HL-60/S4 treated with phorbol 12-myristate 13-acetate at 8.2 ng/mL for 4 days and 3 days (cell line): ENCODE results near the gene QDPR.
"Not testable (repeated sequence)": the region's sequence is repeated elsewhere in the genome, so short reads cannot be mapped to it uniquely, and the experiment has no call there.

Experiments
- in situ Hi-C: fragments of 300-500 bp; cut with MboI; formaldehyde crosslinking; loops from 2 replicates; pipeline ENCODE4 v1.15.0; 2022; ENCODE audit warnings: low sequenced_read_pairs

Gene QDPR

GRCh38 chr4:17492058-17492741 is 19.7 kb downstream of the QDPR start:
- in situ Hi-C loops: no loop called here

DNA sequence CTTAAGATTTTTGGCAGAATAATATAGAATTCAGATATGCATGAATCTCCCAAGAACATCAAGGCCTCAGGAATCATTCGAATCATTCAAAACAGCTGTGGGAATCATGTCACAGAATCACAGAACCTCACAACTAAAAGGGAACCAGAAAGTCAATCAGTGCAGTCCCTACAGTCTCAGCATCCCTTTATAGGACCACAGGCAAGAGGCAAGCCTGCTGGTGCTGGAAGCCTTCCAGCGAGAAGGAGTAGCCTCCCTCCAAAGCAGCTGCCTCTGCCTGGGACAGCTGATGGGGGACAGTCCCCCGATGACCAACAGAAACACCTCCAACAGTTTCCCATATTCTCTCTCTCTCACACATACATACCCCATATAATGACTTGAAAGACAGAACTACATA is 20.7 kb downstream of the QDPR start:
- in situ Hi-C loops: no loop called here

DNA sequence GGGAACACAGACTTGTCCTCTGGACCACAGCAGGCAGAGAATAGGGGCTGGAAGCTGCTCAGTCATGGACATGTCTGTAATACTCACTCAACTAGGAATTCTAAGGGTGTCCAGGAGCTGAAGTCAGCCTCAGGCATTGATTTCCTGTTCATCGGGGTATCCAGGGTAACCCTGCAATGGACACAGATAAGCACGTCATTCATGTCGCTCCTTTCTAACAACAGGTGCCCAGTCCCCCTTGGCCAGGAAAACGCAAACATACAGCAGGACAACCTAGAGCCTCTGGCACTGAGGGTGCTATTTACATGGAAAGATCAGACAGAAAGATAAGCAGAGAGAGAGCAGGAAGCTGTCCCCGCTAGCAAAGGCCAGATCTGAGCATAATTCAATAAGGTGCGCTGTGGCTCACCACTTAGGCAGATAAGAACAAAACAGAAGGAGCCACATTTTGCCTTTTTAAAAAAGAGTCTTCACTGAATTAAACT is 21.3 kb downstream of the QDPR start:
- in situ Hi-C loops: no loop called here

- in situ Hi-C loops: no loop called here
Measured at GRCh38 chr4:17489721-17490120, 22.2 kb downstream of the QDPR start.

DNA sequence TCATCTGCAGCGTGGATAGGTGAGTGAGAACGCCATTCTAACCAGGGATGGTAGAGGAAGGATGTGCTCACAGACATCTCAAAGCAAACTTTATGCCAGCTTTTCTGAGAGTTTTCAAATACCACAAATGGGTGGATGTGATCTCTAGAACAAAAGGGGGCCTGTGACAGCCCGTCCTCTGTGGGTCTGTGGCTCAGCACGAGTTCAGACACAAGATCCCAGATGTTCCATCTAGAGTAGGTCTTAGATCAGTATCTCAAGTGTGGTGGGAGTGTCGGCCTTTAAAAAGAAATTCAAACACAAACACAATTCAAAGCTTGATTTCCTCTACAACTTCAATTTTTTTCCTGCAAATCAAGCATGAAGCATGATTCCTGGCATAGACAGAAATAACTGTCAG is 22.8 kb downstream of the QDPR start:
- in situ Hi-C loops: no loop called here

DNA sequence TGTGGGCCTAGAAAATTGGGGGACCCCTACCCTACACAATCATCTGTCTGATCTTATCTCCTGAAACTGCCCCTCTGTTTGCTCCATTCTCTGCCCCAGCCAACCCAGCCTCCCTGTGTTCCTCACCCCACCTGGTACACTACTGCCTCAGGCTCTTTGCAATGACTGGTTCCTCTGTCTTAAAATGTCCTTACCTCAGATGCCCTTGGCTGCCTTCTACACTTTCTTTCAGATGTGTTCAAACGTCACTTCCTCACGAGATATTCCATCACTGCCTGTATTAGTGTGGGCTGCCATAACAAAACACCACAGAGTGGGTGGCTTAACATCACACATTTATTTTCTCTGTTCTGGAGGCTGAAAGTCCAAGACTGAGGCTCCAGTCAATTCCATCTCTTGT is 29.2 kb downstream of the QDPR start:
- in situ Hi-C loops: no loop called here

DNA sequence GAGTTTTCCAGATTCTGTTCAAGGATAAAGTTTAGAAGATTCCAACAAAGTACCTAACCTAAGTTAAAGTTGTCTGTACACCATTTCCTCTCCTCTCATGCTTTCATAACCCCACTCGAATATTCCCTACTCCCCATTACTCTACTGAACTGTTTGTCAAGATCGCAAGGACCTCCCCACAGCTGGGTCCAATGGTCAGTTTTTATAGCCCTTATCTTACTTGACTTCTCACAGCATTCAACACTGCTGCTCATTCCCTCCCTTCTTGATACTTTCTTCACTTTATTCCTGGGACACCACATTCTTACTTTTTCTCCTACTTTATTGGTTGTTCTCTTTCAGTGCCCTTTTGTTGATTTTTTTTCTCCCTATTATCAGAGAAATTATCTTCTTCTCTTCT is 30.9 kb downstream of the QDPR start:
- in situ Hi-C loops: no loop called here

DNA sequence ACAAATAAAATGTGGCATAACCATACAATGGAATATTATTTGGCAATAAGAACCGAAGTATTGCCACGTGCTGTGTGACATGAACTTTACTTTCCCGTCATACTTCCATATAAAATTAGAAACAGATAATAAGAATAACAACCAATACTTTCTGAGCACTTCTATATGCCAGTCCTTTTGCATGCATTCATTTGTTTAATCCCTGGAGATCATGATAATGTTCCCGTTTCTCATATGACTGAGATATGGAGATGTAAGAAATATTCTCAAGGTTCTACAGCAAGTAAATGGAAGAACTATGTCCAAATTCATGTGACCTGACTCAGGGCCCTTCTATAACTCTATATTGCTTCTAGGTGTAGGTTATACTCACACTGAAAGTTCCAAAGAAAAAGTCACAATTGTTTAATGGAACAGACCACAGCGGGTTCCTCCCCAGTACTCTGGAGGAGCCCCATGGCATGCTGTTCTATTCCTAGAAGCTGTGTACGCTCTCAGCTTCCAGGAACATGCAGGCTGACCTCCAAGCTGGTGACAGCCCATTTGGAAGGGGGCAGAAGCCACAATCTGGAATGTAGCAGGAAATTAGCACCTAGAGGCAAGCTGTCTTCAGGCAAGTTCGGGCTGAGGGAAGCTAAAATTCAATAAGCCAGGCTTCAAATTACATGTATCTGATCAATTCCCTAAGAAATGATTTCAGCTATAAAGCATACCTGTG is 31.5 kb downstream of the QDPR start:
- in situ Hi-C loops: no loop called here

DNA sequence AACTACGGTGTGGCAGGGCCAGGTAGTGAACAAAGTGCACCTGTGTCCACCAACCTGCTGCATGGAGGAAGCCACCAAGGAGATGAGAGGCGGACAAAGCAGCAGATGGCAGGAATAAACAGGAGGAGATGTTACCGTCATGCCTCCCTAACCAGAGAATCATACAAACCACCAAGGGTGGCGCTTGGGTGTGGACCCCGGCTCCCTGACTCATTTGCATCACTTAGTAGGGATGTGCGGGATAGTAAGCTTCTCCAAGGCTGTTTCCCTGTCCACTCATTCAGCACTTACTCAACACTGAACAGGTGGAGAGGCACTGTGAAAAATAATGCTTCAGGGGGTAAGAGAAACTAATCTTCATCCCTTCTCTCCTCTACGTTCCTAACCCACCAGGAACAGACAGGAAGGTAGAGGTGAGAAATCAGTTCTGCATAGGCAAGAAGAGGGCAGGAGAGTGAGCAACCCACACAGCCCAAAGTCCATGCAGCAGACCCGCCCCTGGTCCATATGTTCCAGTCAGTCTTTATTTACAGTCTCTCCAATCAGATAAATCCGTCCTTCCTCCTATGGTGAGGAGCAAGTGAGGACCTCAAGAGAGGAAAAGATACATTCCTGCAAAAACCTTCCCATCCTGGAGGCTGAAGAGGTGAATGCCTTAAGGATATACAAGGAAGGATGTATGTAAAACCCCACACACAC is 34.0 kb downstream of the QDPR start:
- in situ Hi-C loops: no loop called here

GRCh38 chr4:17476853-17477252 is 35.0 kb downstream of the QDPR start:
- in situ Hi-C loops: no loop called here

- in situ Hi-C loops: no loop called here
Measured at GRCh38 chr4:17475481-17475880, 36.4 kb downstream of the QDPR start.

DNA sequence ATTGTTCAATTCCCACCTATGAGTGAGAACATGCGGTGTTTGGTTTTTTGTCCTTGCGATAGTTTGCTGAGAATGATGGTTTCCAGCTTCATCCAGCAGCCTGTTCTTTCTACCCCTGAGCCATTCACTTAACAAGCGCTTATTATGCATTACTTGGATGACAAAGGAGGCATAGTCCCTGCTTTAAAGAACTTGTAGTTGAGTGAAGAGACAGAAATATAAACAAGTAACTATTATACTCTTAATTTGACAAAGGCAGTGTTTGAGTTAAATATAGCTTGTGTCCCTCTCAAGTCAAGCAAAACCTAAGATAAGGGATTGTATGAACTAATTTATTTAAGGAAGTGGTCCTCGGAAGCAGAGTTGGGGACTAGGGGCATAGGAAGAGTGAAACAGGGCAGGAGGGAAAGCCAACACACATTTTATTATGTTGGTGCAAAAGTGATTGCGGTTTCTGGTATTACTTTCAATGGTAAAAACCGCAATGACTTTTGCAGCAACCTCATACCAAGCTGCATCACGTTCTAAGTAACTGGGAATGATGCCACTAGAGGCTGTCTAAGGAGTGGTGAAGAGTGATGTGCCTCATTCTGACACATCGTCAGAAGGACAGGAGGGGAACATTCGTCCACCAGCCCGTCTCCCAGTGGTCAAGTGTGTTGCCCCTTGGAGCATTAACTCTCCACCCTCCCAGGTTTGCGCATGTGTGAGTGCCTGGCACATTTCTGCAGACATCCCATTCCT is 41.8 kb downstream of the QDPR start:
- in situ Hi-C loops: loop anchor here (25.0 kb wide), 1 partner anchor 1183 kb away; no protein-coding TSS in a partner anchor

DNA sequence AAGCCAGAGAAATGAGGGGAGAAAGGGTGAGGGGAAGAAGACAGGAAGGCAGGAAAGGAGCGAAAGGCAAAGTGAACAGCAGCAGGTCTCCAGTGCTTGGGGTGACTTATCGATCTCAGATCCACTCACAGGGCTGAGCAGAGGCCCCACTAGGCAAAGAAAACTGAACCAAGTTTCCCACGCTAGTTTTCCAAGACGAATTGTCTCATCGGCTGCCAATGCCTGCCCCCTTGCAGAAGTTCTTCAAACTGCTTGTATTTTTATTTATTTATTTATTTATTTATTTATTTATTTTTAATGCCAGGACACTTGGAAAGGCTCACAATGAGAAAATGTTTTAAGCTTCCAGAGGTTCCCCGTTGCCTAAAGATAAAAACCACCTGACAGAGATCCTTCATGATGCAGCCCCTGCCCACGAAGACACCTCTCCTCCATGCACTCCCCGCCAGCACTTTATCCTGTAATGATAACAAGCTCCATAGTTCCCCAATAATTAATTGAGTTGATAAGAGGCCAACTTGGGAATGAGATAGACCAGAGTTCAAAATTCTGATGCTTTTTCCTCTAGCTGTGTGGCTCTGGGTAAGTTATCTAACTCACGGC is 43.2 kb downstream of the QDPR start:
- in situ Hi-C loops: loop anchor here (25.0 kb wide), 1 partner anchor 1181 kb away; no protein-coding TSS in a partner anchor

GRCh38 chr4:17463606-17464005 is 48.3 kb downstream of the QDPR start:
- in situ Hi-C loops: loop anchor here (25.0 kb wide), 1 partner anchor 1176 kb away; no protein-coding TSS in a partner anchor

DNA sequence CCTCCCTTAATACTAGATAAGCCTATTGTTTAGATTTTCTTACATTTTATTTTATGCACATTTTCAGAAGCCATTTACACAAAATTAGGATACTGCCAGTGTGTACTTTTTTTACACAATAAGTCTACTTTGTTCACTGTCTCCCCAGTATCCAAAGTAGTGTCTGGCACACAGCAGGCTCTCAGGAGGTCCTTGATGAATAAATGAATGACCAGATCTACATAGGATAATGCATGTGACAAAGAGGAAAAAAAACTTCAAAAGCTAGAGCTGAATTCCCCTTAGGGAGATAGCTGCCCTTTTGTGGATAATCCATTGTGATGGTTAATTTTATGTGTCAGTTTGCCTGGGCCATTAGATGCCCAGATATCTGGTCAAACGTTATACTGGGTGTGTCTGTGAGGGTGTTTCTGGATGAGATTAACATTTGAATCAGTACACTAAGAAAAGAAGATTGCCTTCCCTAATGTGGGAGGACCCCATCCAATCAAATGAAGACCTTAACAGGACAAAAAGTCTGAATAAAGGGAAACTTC is 61.6 kb downstream of the QDPR start:
- in situ Hi-C loops: loop anchor here (25.0 kb wide), 1 partner anchor 1163 kb away; no protein-coding TSS in a partner anchor

GRCh38 chr4:17448689-17449088 is 63.2 kb downstream of the QDPR start:
- in situ Hi-C loops: no loop called here

- in situ Hi-C loops: no loop called here
Measured at GRCh38 chr4:17447675-17448298, 64.1 kb downstream of the QDPR start.

- in situ Hi-C loops: no loop called here
Measured at GRCh38 chr4:17447056-17447455, 64.8 kb downstream of the QDPR start.

DNA sequence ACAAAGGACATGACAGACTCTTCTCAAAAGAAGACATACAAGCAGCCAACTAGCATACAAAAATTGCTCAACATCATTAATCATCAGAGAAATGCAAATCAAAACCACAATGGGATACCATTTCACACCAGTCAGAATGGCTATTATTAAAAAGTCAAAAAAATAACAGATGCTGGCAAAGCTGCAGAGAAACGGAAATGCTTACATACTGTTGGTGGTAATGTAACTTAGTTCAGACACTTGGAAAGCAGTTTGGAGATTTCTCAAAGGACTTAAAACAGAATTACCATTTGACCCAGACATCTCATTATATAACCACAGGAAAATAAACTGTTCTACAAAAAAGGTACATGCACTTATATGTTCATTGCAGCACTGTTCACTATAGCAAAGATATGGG is 69.4 kb downstream of the QDPR start:
- in situ Hi-C loops: not testable (repeated sequence)

- in situ Hi-C loops: no loop called here
Measured at GRCh38 chr4:17437396-17437795, 74.5 kb downstream of the QDPR start.
